ENCODE data around the gene BCHE.

DNA sequence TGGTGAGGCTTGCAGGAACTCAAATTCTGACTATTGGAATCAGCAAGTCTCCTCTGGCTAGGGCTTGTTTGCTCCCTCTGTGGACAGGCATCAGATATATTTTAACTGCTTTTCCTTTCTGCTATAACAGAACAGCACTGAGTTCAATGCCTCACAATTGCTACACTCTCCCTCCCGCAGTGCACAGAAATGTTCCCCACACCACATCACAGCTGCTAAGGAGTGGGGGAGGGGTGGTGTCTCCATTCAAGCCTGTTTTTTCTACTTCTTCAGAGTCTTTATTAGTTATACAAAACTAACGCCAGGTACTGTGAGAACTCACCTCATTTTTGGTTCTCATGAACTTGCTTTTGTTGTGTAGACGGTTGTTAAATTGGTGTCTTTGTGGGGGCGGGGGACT lies 68.5 kb downstream of the BCHE start:
- TF ChIP-seq, protein P1, sequence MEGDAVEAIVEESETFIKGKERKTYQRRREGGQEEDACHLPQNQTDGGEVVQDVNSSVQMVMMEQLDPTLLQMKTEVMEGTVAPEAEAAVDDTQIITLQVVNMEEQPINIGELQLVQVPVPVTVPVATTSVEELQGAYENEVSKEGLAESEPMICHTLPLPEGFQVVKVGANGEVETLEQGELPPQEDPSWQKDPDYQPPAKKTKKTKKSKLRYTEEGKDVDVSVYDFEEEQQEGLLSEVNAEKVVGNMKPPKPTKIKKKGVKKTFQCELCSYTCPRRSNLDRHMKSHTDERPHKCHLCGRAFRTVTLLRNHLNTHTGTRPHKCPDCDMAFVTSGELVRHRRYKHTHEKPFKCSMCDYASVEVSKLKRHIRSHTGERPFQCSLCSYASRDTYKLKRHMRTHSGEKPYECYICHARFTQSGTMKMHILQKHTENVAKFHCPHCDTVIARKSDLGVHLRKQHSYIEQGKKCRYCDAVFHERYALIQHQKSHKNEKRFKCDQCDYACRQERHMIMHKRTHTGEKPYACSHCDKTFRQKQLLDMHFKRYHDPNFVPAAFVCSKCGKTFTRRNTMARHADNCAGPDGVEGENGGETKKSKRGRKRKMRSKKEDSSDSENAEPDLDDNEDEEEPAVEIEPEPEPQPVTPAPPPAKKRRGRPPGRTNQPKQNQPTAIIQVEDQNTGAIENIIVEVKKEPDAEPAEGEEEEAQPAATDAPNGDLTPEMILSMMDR (IDR thresholded peaks at IDR 0.05; ENCODE audit: poor library complexity) = no peak
- TF ChIP-seq EZH2phosphoT487 (IDR thresholded peaks at IDR 0.05; ENCODE audit: low read depth, severe bottlenecking, unreplicated experiment) = no peak

Measured in hepatocyte (in vitro differentiated cells).